DOHH2 (cell line): ENCODE measurements around the gene RPL32.

ENCODE experiments used
- H3F3A ChIP-seq: fragments of 200-600 bp; sonication (generic), shearing (Covaris generic); 2 replicates; pipeline ENCODE4 v1.6.0; 2016; ENCODE audit warnings: antibody characterized with exemption, mild to moderate bottlenecking; ENCODE audit not compliant: control insufficient read depth, insufficient read depth
- H3K27ac ChIP-seq: fragments of 200-600 bp; sonication (generic); 2 replicates; pipeline ENCODE4 v1.5.1; 2014; ENCODE audit warnings: low read depth, mild to moderate bottlenecking, low read length, moderate library complexity
- H3K27me3 ChIP-seq: fragments of 200-600 bp; sonication (generic); 2 replicates; pipeline ENCODE4 v1.6.1; 2014; ENCODE audit warnings: mild to moderate bottlenecking, low read length, mixed read lengths; ENCODE audit not compliant: control insufficient read depth
- H3K36me3 ChIP-seq: fragments of 200-600 bp; sonication (generic); 2 replicates; pipeline ENCODE4 v1.6.1; 2014; ENCODE audit warnings: mild to moderate bottlenecking, low read length, moderate library complexity, mixed read lengths; ENCODE audit not compliant: control insufficient read depth
- H3K4me1 ChIP-seq: fragments of 200-600 bp; sonication (generic); 2 replicates; pipeline ENCODE4 v1.6.1; 2014; ENCODE audit warnings: mild to moderate bottlenecking, low read length, mixed read lengths; ENCODE audit not compliant: control insufficient read depth
- H3K4me2 ChIP-seq: fragments of 200-600 bp; sonication (generic); 2 replicates; pipeline ENCODE4 v1.6.0; 2014; ENCODE audit warnings: mild to moderate bottlenecking, low read length, moderate library complexity
- H3K4me3 ChIP-seq: fragments of 200-600 bp; sonication (generic); 2 replicates; pipeline ENCODE4 v1.5.1; 2014; ENCODE audit warnings: mild to moderate bottlenecking, low read length, mixed read lengths
- H3K79me2 ChIP-seq: fragments of 200-600 bp; sonication (generic); 2 replicates; pipeline ENCODE4 v1.6.1; 2014; ENCODE audit warnings: mild to moderate bottlenecking, low read length, mixed read lengths; ENCODE audit not compliant: control insufficient read depth
- H3K9me2 ChIP-seq: fragments of 200-600 bp; sonication (generic); replicated peaks from 2 replicates; pipeline ENCODE4 v1.6.1; 2014; ENCODE audit warnings: mild to moderate bottlenecking, low read length, mixed read lengths; ENCODE audit not compliant: control insufficient read depth
- H3K9me3 ChIP-seq: fragments of 200-600 bp; sonication (generic); 2 replicates; pipeline ENCODE4 v1.6.1; 2014; ENCODE audit warnings: antibody characterized with exemption, low read length, mixed read lengths; ENCODE audit not compliant: control insufficient read depth, insufficient read depth
- H4K20me1 ChIP-seq: fragments of 200-600 bp; sonication (generic); 2 replicates; pipeline ENCODE4 v1.6.0; 2014; ENCODE audit warnings: low read depth, mild to moderate bottlenecking, antibody characterized with exemption, low read length, moderate library complexity; ENCODE audit not compliant: control insufficient read depth, insufficient read depth
- EZH2phosphoT487 ChIP-seq: fragments of 200-600 bp; sonication (generic); IDR thresholded peaks from 2 replicates; pipeline ENCODE4 v1.6.1; 2017; ENCODE audit warnings: borderline replicate concordance, mild to moderate bottlenecking, antibody characterized with exemption, low read length, moderate library complexity, mixed read lengths
- TF ChIP-seq, protein P1 (sequence below): fragments of 200-600 bp; sonication (generic); IDR thresholded peaks from one replicate; pipeline ENCODE4 v1.5.1; 2014; ENCODE audit warnings: antibody characterized with exemption, mild to moderate bottlenecking, low read depth, low read length; ENCODE audit not compliant: poor library complexity, severe bottlenecking

The RPL32 gene

GRCh38 chr3:12852201-12852600, 10.8 kb upstream of the RPL32 start:
- H3K9me3 ChIP-seq = no peaks in the 10 kb centered on the region
- H3K4me3 ChIP-seq = no peak overlapping the region
- no peaks in the 10 kb centered on the region for H3F3A ChIP-seq
- no peak overlapping the region for H3K4me2 ChIP-seq
- no peak for TF ChIP-seq EZH2phosphoT487
- TF ChIP-seq, protein P1, sequence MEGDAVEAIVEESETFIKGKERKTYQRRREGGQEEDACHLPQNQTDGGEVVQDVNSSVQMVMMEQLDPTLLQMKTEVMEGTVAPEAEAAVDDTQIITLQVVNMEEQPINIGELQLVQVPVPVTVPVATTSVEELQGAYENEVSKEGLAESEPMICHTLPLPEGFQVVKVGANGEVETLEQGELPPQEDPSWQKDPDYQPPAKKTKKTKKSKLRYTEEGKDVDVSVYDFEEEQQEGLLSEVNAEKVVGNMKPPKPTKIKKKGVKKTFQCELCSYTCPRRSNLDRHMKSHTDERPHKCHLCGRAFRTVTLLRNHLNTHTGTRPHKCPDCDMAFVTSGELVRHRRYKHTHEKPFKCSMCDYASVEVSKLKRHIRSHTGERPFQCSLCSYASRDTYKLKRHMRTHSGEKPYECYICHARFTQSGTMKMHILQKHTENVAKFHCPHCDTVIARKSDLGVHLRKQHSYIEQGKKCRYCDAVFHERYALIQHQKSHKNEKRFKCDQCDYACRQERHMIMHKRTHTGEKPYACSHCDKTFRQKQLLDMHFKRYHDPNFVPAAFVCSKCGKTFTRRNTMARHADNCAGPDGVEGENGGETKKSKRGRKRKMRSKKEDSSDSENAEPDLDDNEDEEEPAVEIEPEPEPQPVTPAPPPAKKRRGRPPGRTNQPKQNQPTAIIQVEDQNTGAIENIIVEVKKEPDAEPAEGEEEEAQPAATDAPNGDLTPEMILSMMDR = no peak
- H3K27ac ChIP-seq = no peak overlapping the region
- H4K20me1 ChIP-seq = no peaks in the 10 kb centered on the region
- no peaks in the 10 kb centered on the region for H3K36me3 ChIP-seq
- peaks cover 31% of the 10 kb centered on the region for H3K27me3 ChIP-seq
- no peaks in the 10 kb centered on the region; the same call in 1 of the 2 replicates for H3K4me1 ChIP-seq
- H3K9me2 ChIP-seq = no peaks in the 10 kb centered on the region
- no peaks in the 10 kb centered on the region for H3K79me2 ChIP-seq

DNA sequence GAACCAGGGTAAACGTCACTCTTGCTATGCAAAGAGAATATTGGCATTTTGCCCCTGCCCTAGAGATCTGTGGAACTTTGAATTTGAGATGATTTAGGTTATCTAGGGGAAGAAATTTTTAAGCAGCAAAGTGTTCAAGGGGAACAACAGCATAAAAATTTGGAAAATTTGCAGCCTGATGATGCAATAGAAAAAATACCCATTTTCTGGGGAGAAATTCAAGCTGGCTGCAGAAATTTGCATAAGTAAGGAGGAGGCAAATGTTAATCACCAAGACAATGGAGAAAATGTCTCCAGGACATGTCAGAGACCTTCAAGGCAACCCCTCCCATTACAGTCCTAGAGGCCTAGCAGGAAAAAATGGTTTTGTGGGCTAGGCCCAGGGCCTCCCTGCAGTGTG, 4.4 kb upstream of the RPL32 start:
- TF ChIP-seq EZH2phosphoT487 = no peak
- TF ChIP-seq, protein P1 = no peak
- Histone ChIP-seq H3K4me3 (no peak overlapping the region), H4K20me1 (peaks cover 3% of the 10 kb centered on the region; the same call in 1 of the 2 replicates), H3F3A (no peaks in the 10 kb centered on the region), H3K36me3 (peaks cover 5% of the 10 kb centered on the region), H3K4me2 (no peak overlapping the region), H3K79me2 (peaks cover 6% of the 10 kb centered on the region), H3K9me3 (no peaks in the 10 kb centered on the region), H3K27ac (no peak overlapping the region), H3K27me3 (no peaks in the 10 kb centered on the region), H3K9me2 (no peaks in the 10 kb centered on the region), H3K4me1 (peaks cover 6% of the 10 kb centered on the region)

DNA sequence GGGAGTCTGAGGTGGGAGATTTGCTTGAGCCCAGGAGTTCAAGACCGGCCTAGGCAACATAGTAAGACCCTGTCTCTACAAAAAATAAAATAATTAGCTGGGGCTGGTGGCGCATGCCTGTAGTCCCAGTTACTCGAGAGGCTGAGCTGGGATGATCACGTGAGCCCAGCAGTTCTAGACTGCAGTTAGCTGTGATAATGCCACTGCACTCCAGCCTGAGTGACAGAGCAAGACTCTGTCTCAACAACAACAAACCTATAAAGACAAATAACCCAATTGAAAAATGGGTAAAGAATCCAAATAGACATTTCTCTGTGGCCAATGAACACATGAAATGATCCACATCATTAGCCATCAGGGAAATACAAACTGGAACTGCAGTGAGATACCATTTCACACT, 1.1 kb upstream of the RPL32 start:
- H3K9me2 ChIP-seq = no peaks in the 10 kb centered on the region
- H3K9me3 ChIP-seq = no peaks in the 10 kb centered on the region
- TF ChIP-seq, protein P1 = no peak
- no peak for TF ChIP-seq EZH2phosphoT487
- peaks cover 38% of the 10 kb centered on the region for H3K36me3 ChIP-seq
- H3K4me3 ChIP-seq = no peak overlapping the region
- no peak overlapping the region for H3K4me2 ChIP-seq
- H3K27me3 ChIP-seq = no peaks in the 10 kb centered on the region
- H3F3A ChIP-seq = peaks cover 28% of the 10 kb centered on the region
- peaks cover 32% of the 10 kb centered on the region for H4K20me1 ChIP-seq
- H3K79me2 ChIP-seq = peaks cover 39% of the 10 kb centered on the region
- H3K4me1 ChIP-seq = peaks cover 32% of the 10 kb centered on the region
- no peak overlapping the region for H3K27ac ChIP-seq

- peaks cover 37% of the 10 kb centered on the region for H3K4me1 ChIP-seq
- TF ChIP-seq, protein P1 = no peak
- no peak for TF ChIP-seq EZH2phosphoT487
- H3K27me3 ChIP-seq = no peaks in the 10 kb centered on the region
- peak overlapping the region; percentile 73; the same call in 1 of the 2 replicates for H3K27ac ChIP-seq
- peak overlapping the region; percentile 93 for H3K4me3 ChIP-seq
- H3K36me3 ChIP-seq = peaks cover 43% of the 10 kb centered on the region
- H3K79me2 ChIP-seq = peaks cover 45% of the 10 kb centered on the region
- no peaks in the 10 kb centered on the region for H3K9me2 ChIP-seq
- H3K9me3 ChIP-seq = no peaks in the 10 kb centered on the region
- H4K20me1 ChIP-seq = peaks cover 37% of the 10 kb centered on the region
- H3F3A ChIP-seq = peaks cover 33% of the 10 kb centered on the region
- peak overlapping the region; percentile 68 for H3K4me2 ChIP-seq
Observed at GRCh38 chr3:12841970-12842328, 584 bp upstream of the RPL32 start.
